CD4-positive, alpha-beta memory T cell (primary cell): ENCODE data around the gene GMEB2. TPM values are rescaled to one million over a fixed set of nuclear protein-coding genes. Genes with fewer than 3 reads are reported as not detected.

ENCODE experiments used
- CTCF ChIA-PET: fragments of 350-600 bp; sonication (Branson Sonifier 250); formaldehyde crosslinking; loops from one replicate; lab custom pipeline; 2021; ENCODE audit warnings: inconsistent platforms; ENCODE audit not compliant: partially characterized antibody; lab: Charles Lee
- POLR2A ChIA-PET: fragments of 350-600 bp; sonication (Branson Sonifier 250); formaldehyde crosslinking; loops from one replicate; lab custom pipeline; 2021; ENCODE audit not compliant: partially characterized antibody; lab: Charles Lee
- DNase-seq, 5 donors: peaks; one replicate each; pipeline versions ENCODE4 v3.0.0 to v3.0.0-alpha.2; 2020 to 2022; ENCODE audit warnings: mixed read lengths in 1 of 5
- H3K27ac ChIP-seq: one replicate; pipeline ENCODE4 v1.7.0; 2013; ENCODE audit warnings: low read depth, low read length
- H3K27me3 ChIP-seq: 2 replicates; pipeline ENCODE4 v1.7.0; 2013; ENCODE audit warnings: mild to moderate bottlenecking, low read length, moderate library complexity; ENCODE audit not compliant: insufficient read depth
- H3K36me3 ChIP-seq: 2 replicates; pipeline ENCODE4 v1.7.0; 2013; ENCODE audit warnings: mild to moderate bottlenecking, low read length, moderate library complexity; ENCODE audit not compliant: insufficient read depth
- H3K4me1 ChIP-seq: 2 replicates; pipeline ENCODE4 v1.7.0; 2013; ENCODE audit warnings: mild to moderate bottlenecking, low read length, moderate library complexity; ENCODE audit not compliant: insufficient read depth
- H3K4me3 ChIP-seq, 2 donors: one replicate each; pipeline ENCODE4 v1.7.0; 2013; ENCODE audit warnings: low read length in 2 of 2, mild to moderate bottlenecking in 1 of 2
- H3K9me3 ChIP-seq, 2 donors: one replicate each; pipeline ENCODE4 v1.7.0; 2013; ENCODE audit warnings: low read length in 2 of 2, control low read depth in 1 of 2; ENCODE audit not compliant: control insufficient read depth in 1 of 2
- H3K27ac Mint-ChIP-seq, 7 donors: one replicate each; pipeline ENCODE4 v1.8.0; 2020 to 2021; ENCODE audit warnings: mixed read lengths in 7 of 7, mild to moderate bottlenecking in 6 of 7, inconsistent platforms in 3 of 7, moderate library complexity in 3 of 7
- H3K27me3 Mint-ChIP-seq, 2 donors: one replicate each; pipeline ENCODE4 v1.8.0; 2020 to 2021; ENCODE audit warnings: mixed read lengths in 2 of 2
- H3K36me3 Mint-ChIP-seq, 2 donors: one replicate each; pipeline ENCODE4 v1.8.0; 2020 to 2021; ENCODE audit warnings: mixed read lengths in 2 of 2, inconsistent platforms in 1 of 2, mild to moderate bottlenecking in 1 of 2
- H3K4me1 Mint-ChIP-seq, 4 donors: one replicate each; pipeline ENCODE4 v1.8.0; 2020 to 2021; ENCODE audit warnings: mixed read lengths in 4 of 4, mild to moderate bottlenecking in 1 of 4
- H3K4me3 Mint-ChIP-seq, 8 donors: one replicate each; pipeline ENCODE4 v1.8.0; 2020 to 2021; ENCODE audit warnings: mixed read lengths in 8 of 8, mild to moderate bottlenecking in 7 of 8, moderate library complexity in 6 of 8, inconsistent platforms in 3 of 8
- H3K9me3 Mint-ChIP-seq, 8 donors: one replicate each; pipeline ENCODE4 v1.8.0; 2020 to 2021; ENCODE audit warnings: mixed read lengths in 8 of 8, mild to moderate bottlenecking in 5 of 8, inconsistent platforms in 3 of 8, moderate library complexity in 1 of 8
- intact Hi-C: fragments of 100-400 bp; cut with micrococcal nuclease; formaldehyde crosslinking; loops from one replicate; pipeline ENCODE4 v1.15.1; 2023
- polyA plus RNA-seq, 2 donors: library from polyadenylated mRNA; unstranded; fragments of 300-500 nt; fragmentation: Illumina TruSeq; gene quantifications; one replicate each; pipeline ENCODE4 v1.2.3, GENCODE V29; 2021
- total RNA-seq, 2 experiments: library from RNA; stranded (reverse); gene quantifications; one replicate each; pipeline ENCODE4 v1.2.3, GENCODE V29; 2021

Gene GMEB2
- total and polyA plus RNA-seq, 4 experiments from 2014 or later = 4.5 to 26.4 (median 20.5) TPM

DNA sequence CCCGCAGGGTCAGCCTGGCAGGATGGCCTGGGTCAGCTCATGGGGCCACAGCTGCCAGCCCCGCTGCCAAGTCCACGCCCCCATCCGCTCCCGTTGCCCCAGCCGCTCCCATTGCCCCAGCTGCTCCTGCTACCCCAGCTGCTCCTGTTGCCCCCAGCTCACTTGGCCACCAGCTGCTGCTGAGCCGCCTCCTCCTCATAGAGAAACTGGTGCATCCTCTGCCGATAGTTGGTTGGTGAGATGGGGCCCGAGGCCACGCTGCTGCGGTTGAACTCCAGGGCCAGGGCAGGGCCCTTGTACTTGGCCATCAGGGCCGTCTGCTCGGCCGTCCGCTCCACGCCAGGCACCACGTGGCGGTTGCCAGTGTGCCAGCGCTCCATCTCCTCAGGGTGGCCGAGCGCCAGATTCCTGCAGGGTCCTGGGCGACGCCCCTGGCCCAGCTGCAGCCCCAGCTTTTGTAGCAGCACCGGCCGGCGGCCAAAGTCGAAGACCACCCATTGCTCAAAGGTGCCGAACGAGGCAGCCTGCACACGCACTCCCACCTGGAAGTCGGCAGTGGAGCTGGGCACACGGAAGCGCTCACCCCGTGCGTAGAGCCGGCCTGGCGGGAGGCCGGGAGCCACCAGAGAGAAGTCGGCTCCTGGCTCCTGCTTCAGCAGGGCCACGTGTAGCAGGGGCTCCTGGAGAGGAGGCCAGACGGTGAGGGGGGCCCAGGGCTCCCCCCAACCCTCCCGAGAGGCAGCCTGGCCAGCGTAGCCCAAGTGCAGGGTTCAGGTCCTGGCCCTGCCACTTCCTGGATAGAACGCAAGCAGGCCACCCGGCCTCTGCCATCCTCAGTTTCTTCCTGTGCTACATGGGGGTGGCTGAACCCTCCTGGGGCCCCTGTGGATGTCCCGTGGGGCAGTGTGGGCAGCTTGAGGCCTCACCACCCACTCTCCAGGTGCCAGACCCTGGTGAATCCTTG is 57.6 kb downstream of the GMEB2 start:
- CTCF ChIA-PET = interaction anchor here (1.0 kb wide), 1 partner anchor 32 kb away, joined by 3 read pairs; the partner anchor contains the start of gene PTK6
- H3K4me1 ChIP-seq = peaks cover 40% of the 10 kb centered on the region
- H3K36me3 ChIP-seq = peaks cover 5% of the 10 kb centered on the region
- H3K27me3 Mint-ChIP-seq = no peaks in the 10 kb centered on the region
- H3K27me3 ChIP-seq = no peaks in the 10 kb centered on the region
- no peaks in the 10 kb centered on the region for H3K36me3 Mint-ChIP-seq
- H3K27ac ChIP-seq = no peak overlapping the region
- H3K9me3 ChIP-seq = no peaks in the 10 kb centered on the region
- intact Hi-C loops = no loop called here
- peak in 1 of 5 donors; percentile 10 for DNase-seq
- peak overlapping the region in 1 of 2 donors; percentile 68 for H3K4me3 ChIP-seq
- H3K4me1 Mint-ChIP-seq = peaks cover 6 to 31% (median 18%) of the 10 kb centered on the region in 4 donors
- H3K27ac Mint-ChIP-seq = peak overlapping the region in 2 of 7 donors; percentile 24 to 29
- no peaks in the 10 kb centered on the region for H3K9me3 Mint-ChIP-seq
- POLR2A ChIA-PET = interaction anchor here (1.6 to 2.9 kb wide), 8 partner anchors 14 to 171 kb away, joined by 5 to 17 read pairs (median 11); partner anchors contain the start of genes GMEB2, PPDPF and PTK6
- peak overlapping the region in 7 of 8 donors; percentile 25 to 92 (median 59) for H3K4me3 Mint-ChIP-seq

GRCh38 chr20:63568170-63568981 is 58.5 kb downstream of the GMEB2 start:
- no peaks in the 10 kb centered on the region for H3K27me3 ChIP-seq
- no peaks in the 10 kb centered on the region for H3K36me3 Mint-ChIP-seq
- H3K9me3 ChIP-seq = no peaks in the 10 kb centered on the region
- H3K4me3 ChIP-seq = peak overlapping the region; percentile 42 to 68
- peak overlapping the region; percentile 24 for H3K27ac ChIP-seq
- H3K9me3 Mint-ChIP-seq = no peaks in the 10 kb centered on the region
- POLR2A ChIA-PET = interaction anchor here (1.1 to 2.9 kb wide), 12 partner anchors 11 to 172 kb away, joined by 4 to 17 read pairs (median 7); partner anchors contain the start of genes ARFRP1, GMEB2, PPDPF and PTK6
- CTCF ChIA-PET = interaction anchor here (1.0 to 1.1 kb wide), 2 partner anchors 14 to 31 kb away, joined by 3 to 4 read pairs; partner anchors contain the start of gene PTK6
- peaks cover 5% of the 10 kb centered on the region for H3K36me3 ChIP-seq
- peaks cover 36% of the 10 kb centered on the region for H3K4me1 ChIP-seq
- DNase-seq = peak in 2 of 5 donors; percentile 10 to 20
- peak overlapping the region in 4 of 7 donors; percentile 31 to 87 (median 71) for H3K27ac Mint-ChIP-seq
- peak overlapping the region; percentile 78 to 92 (median 84) for H3K4me3 Mint-ChIP-seq
- H3K27me3 Mint-ChIP-seq = no peaks in the 10 kb centered on the region
- intact Hi-C loops = no loop called here
- peaks cover 6 to 31% (median 18%) of the 10 kb centered on the region in 4 donors for H3K4me1 Mint-ChIP-seq

- no peaks in the 10 kb centered on the region for H3K9me3 Mint-ChIP-seq
- peak overlapping the region in 5 of 7 donors; percentile 57 to 87 (median 60) for H3K27ac Mint-ChIP-seq
- no peaks in the 10 kb centered on the region for H3K36me3 Mint-ChIP-seq
- CTCF ChIA-PET = interaction anchor here (1.1 kb wide), 1 partner anchor 14 kb away, joined by 4 read pairs; no protein-coding TSS in a partner anchor
- POLR2A ChIA-PET = interaction anchor here (1.0 to 2.9 kb wide), 13 partner anchors 11 to 173 kb away, joined by 3 to 17 read pairs (median 7); partner anchors contain the start of genes ARFRP1, GMEB2, PPDPF and PTK6
- peak overlapping the region; percentile 42 to 68 for H3K4me3 ChIP-seq
- intact Hi-C loops = loop anchor here (1.0 kb wide), 1 partner anchor 14 kb away; no protein-coding TSS in a partner anchor
- peaks cover 5% of the 10 kb centered on the region for H3K36me3 ChIP-seq
- H3K4me1 ChIP-seq = peaks cover 28% of the 10 kb centered on the region
- peak overlapping the region; percentile 78 to 92 (median 84) for H3K4me3 Mint-ChIP-seq
- no peaks in the 10 kb centered on the region for H3K27me3 Mint-ChIP-seq
- peaks cover 6 to 31% (median 18%) of the 10 kb centered on the region in 4 donors for H3K4me1 Mint-ChIP-seq
- no peaks in the 10 kb centered on the region for H3K9me3 ChIP-seq
- peak; percentile 39 to 71 (median 57) for DNase-seq
- peak overlapping the region; percentile 24 for H3K27ac ChIP-seq
- H3K27me3 ChIP-seq = no peaks in the 10 kb centered on the region
These were observed 59.3 kb downstream of the GMEB2 start for GRCh38 chr20:63567386-63568169.

DNA sequence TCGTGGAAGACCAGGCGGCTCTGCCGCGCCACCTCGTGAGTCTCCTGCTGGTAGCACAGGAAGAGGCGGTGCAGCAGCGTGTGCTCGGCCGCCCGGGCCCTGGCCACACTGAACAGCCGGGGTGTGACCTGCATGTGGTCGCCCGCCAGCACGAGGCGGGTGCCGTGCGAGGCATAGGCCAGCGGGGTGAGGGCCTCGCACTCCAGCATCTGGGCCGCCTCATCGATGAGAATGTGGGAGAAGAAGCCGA is 59.8 kb downstream of the GMEB2 start:
- H3K36me3 ChIP-seq = peaks cover 4% of the 10 kb centered on the region
- ChIA-PET CTCF (no interaction called here), POLR2A (interaction anchor here (1.0 to 2.9 kb wide), 12 partner anchors 10 to 141 kb away, joined by 3 to 17 read pairs (median 9); partner anchors contain the start of genes ARFRP1, GMEB2, PPDPF and PTK6)
- peaks cover 27% of the 10 kb centered on the region for H3K4me1 ChIP-seq
- Mint-ChIP-seq H3K27ac (peak overlapping the region in 2 of 7 donors; percentile 35 to 87), H3K36me3 (no peaks in the 10 kb centered on the region), H3K4me3 (peak overlapping the region in 4 of 8 donors; percentile 63 to 92 (median 86)), H3K4me1 (peaks cover 6 to 31% (median 18%) of the 10 kb centered on the region in 4 donors), H3K9me3 (no peaks in the 10 kb centered on the region), H3K27me3 (no peaks in the 10 kb centered on the region)
- H3K4me3 ChIP-seq = no peak overlapping the region
- peak in 1 of 5 donors; percentile 18 for DNase-seq
- no peak overlapping the region for H3K27ac ChIP-seq
- intact Hi-C loops = loop anchor here (1.0 kb wide), 1 partner anchor 14 kb away; no protein-coding TSS in a partner anchor
- no peaks in the 10 kb centered on the region for H3K27me3 ChIP-seq
- no peaks in the 10 kb centered on the region for H3K9me3 ChIP-seq

- CTCF ChIA-PET = interaction anchor here (0.5 kb wide), 1 partner anchor 286 kb away, joined by 3 read pairs; no protein-coding TSS in a partner anchor
- H3K4me1 Mint-ChIP-seq = peaks cover 6 to 31% (median 18%) of the 10 kb centered on the region in 4 donors
- Histone ChIP-seq H3K4me3 (no peak overlapping the region), H3K9me3 (no peaks in the 10 kb centered on the region), H3K4me1 (peaks cover 27% of the 10 kb centered on the region), H3K27ac (no peak overlapping the region), H3K27me3 (no peaks in the 10 kb centered on the region), H3K36me3 (peaks cover under 1% of the 10 kb centered on the region)
- H3K9me3 Mint-ChIP-seq = no peaks in the 10 kb centered on the region
- intact Hi-C loops = loop anchor here (1.0 kb wide), 1 partner anchor 13 kb away; no protein-coding TSS in a partner anchor
- peak overlapping the region in 1 of 7 donors; percentile 35 for H3K27ac Mint-ChIP-seq
- no peak for DNase-seq
- POLR2A ChIA-PET = interaction anchor here (0.9 to 2.4 kb wide), 9 partner anchors 11 to 142 kb away, joined by 3 to 17 read pairs (median 7); partner anchors contain the start of genes ARFRP1, PPDPF and ZGPAT
- H3K27me3 Mint-ChIP-seq = no peaks in the 10 kb centered on the region
- peak overlapping the region in 3 of 8 donors; percentile 63 to 92 (median 87) for H3K4me3 Mint-ChIP-seq
- no peaks in the 10 kb centered on the region for H3K36me3 Mint-ChIP-seq
These were observed 60.3 kb downstream of the GMEB2 start for GRCh38 chr20:63566395-63567135.
